Measurements from ENCODE around the gene TLR3.

TLR3 gene

GRCh38 chr4:186108391-186108790 lies 39.4 kb downstream of the TLR3 start:
- no peak for DNase-seq (ENCODE audit: low spot score)
- no peak overlapping the region for H3K27ac ChIP-seq
- ChIA-PET POLR2A (ENCODE audit: low non-redundant PET) (no interaction called here), CTCF (interaction anchor here (0.6 kb wide), 1 partner anchor 29 kb away, joined by 6 read pairs; no protein-coding TSS in a partner anchor)
- TF ChIP-seq, protein P1, sequence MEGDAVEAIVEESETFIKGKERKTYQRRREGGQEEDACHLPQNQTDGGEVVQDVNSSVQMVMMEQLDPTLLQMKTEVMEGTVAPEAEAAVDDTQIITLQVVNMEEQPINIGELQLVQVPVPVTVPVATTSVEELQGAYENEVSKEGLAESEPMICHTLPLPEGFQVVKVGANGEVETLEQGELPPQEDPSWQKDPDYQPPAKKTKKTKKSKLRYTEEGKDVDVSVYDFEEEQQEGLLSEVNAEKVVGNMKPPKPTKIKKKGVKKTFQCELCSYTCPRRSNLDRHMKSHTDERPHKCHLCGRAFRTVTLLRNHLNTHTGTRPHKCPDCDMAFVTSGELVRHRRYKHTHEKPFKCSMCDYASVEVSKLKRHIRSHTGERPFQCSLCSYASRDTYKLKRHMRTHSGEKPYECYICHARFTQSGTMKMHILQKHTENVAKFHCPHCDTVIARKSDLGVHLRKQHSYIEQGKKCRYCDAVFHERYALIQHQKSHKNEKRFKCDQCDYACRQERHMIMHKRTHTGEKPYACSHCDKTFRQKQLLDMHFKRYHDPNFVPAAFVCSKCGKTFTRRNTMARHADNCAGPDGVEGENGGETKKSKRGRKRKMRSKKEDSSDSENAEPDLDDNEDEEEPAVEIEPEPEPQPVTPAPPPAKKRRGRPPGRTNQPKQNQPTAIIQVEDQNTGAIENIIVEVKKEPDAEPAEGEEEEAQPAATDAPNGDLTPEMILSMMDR (conservative IDR thresholded peaks at IDR 0.05; ENCODE audit: low read depth): no peak

- no peak overlapping the region for H3K27ac ChIP-seq
- POLR2A ChIA-PET (ENCODE audit: low non-redundant PET): no interaction called here
- CTCF ChIA-PET: interaction anchor here (0.6 kb wide), 1 partner anchor 28 kb away, joined by 6 read pairs; no protein-coding TSS in a partner anchor
- TF ChIP-seq, protein P1 (conservative IDR thresholded peaks at IDR 0.05; ENCODE audit: low read depth): no peak
- no peak for DNase-seq (ENCODE audit: low spot score)
These were observed 40.3 kb downstream of the TLR3 start for GRCh38 chr4:186109245-186109644.

GRCh38 chr4:186116697-186117096 lies 47.7 kb downstream of the TLR3 start:
- no peak overlapping the region for H3K27ac ChIP-seq
- no peak for DNase-seq (ENCODE audit: low spot score)
- ChIA-PET POLR2A (ENCODE audit: low non-redundant PET) (no interaction called here), CTCF (interaction anchor here (1.0 kb wide), 1 partner anchor 12 kb away, joined by 3 read pairs; no protein-coding TSS in a partner anchor)
- TF ChIP-seq, protein P1 (conservative IDR thresholded peaks at IDR 0.05; ENCODE audit: low read depth): no peak

DNA sequence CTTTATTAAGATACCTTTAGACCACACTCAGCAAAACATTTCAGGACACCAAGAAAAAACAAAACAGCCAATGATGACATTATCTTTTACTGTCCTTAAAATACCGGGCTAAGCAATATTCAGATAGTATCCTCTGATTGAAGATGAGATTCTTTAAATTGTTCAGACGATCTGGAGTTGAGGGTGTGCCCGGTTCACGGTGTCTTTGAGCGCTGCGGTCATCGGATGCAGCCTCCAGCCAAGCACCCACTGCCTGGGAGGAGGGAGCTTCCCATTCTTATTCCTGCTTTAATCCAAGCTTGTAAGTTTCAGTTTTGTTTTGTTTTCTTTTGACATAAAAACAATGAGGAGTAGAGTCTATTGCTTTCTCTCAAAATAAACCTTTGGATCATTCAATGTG lies 49.6 kb downstream of the TLR3 start:
- H3K27ac ChIP-seq: no peak overlapping the region
- CTCF ChIA-PET: no interaction called here
- DNase-seq (ENCODE audit: low spot score): no peak
- TF ChIP-seq, protein P1 (conservative IDR thresholded peaks at IDR 0.05; ENCODE audit: low read depth): no peak
- POLR2A ChIA-PET (ENCODE audit: low non-redundant PET): no interaction called here

- ChIA-PET CTCF (no interaction called here), POLR2A (ENCODE audit: low non-redundant PET) (no interaction called here)
- no peak for DNase-seq (ENCODE audit: low spot score)
These were observed 52.1 kb downstream of the TLR3 start for GRCh38 chr4:186121057-186121456.

GRCh38 chr4:186128842-186129241 lies 59.9 kb downstream of the TLR3 start:
- no peak for DNase-seq (ENCODE audit: low spot score)
- H3K27ac ChIP-seq: no peak overlapping the region
- TF ChIP-seq, protein P1 (conservative IDR thresholded peaks at IDR 0.05; ENCODE audit: low read depth): no peak
- CTCF ChIA-PET: no interaction called here
- POLR2A ChIA-PET (ENCODE audit: low non-redundant PET): no interaction called here

More at GRCh38 chr4:186121057-186121456, 52.1 kb downstream of the TLR3 start:
- no peak overlapping the region for H3K27ac ChIP-seq
- TF ChIP-seq, protein P1 (conservative IDR thresholded peaks at IDR 0.05; ENCODE audit: low read depth): no peak

DNA sequence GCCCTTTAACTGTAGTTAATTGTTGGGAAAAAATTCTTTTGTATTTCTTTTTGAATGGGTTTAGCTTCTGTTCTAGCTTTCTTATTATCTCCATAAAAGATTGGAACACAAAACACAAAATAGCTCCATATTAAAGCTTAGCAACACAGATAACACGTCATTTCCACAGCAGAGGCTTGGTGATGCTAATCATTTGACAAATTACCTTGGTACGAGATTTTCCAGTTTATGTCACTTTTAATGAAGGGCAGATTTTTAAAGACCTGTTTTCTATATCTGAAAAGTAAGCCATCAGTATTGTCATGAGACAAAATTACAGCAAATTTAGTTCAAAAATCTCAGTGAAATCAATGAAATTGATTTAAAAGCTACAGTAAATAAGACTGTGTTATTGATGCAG lies 63.0 kb downstream of the TLR3 start:
- CTCF ChIA-PET: no interaction called here
- POLR2A ChIA-PET (ENCODE audit: low non-redundant PET): no interaction called here
- H3K27ac ChIP-seq: no peak overlapping the region
- no peak for DNase-seq (ENCODE audit: low spot score)
- TF ChIP-seq, protein P1 (conservative IDR thresholded peaks at IDR 0.05; ENCODE audit: low read depth): no peak
